ENCODE data around the gene MTFR1L. TPM values are rescaled to one million over a fixed set of nuclear protein-coding genes. Genes with fewer than 3 reads are reported as not detected.
"Not testable (repeated sequence)": the region's sequence is repeated elsewhere in the genome, so short reads cannot be mapped to it uniquely, and the experiment has no call there.

Gene MTFR1L
- total and polyA plus RNA-seq, 2 donors from 2014 or later: 66.6 to 108 TPM

- no peaks in the 10 kb centered on the region for H3K27me3 ChIP-seq (ENCODE audit: control insufficient read depth, insufficient read depth, low read length)
- FAIRE-seq: peak; percentile 54
- TF ChIP-seq CTCF (IDR thresholded peaks at IDR 0.05; ENCODE audit: borderline replicate concordance, extremely low read depth, insufficient read depth): peak; percentile 50
- peaks cover 4 to 12% (median 11%) of the 10 kb centered on the region in 3 donors for H3K36me3 ChIP-seq (ENCODE audit: control insufficient read depth in 2 of 3, insufficient read depth in 3 of 3, low read length in 3 of 3)
- DNase-seq: peak in 2 of 5 donors; percentile 27 to 43
- no peaks in the 10 kb centered on the region for H3K9me3 ChIP-seq (ENCODE audit: control insufficient read depth in 2 of 3, insufficient read depth in 1 of 3, low read length in 3 of 3)
- no peak overlapping the region for H3K9ac ChIP-seq (ENCODE audit: low read length in 3 of 3)
- H3K27ac ChIP-seq (ENCODE audit: low read depth in 2 of 2, low read length in 2 of 2): no peak overlapping the region
- H3K4me3 ChIP-seq (ENCODE audit: low read length in 3 of 3): no peak overlapping the region
- intact Hi-C loops (cut with DNase I): no loop called here
- peaks cover 0 to 2% (median 0%) of the 10 kb centered on the region in 3 donors for H3K4me1 ChIP-seq (ENCODE audit: control insufficient read depth in 2 of 3, insufficient read depth in 2 of 3, low read depth in 1 of 3, low read length in 3 of 3)
Observed at GRCh38 chr1:25837262-25837875, 17.6 kb downstream of the MTFR1L start.

- H3K4me1 ChIP-seq (ENCODE audit: control insufficient read depth in 2 of 3, insufficient read depth in 2 of 3, low read depth in 1 of 3, low read length in 3 of 3); H3K27me3 ChIP-seq (ENCODE audit: control insufficient read depth, insufficient read depth, low read length); FAIRE-seq; H3K9me3 ChIP-seq (ENCODE audit: control insufficient read depth in 2 of 3, insufficient read depth in 1 of 3, low read length in 3 of 3); H3K9ac ChIP-seq (ENCODE audit: low read length in 3 of 3); H3K27ac ChIP-seq (ENCODE audit: low read depth in 2 of 2, low read length in 2 of 2); DNase-seq; H3K4me3 ChIP-seq (ENCODE audit: low read length in 3 of 3); intact Hi-C loops (cut with DNase I); H3K36me3 ChIP-seq (ENCODE audit: control insufficient read depth in 2 of 3, insufficient read depth in 3 of 3, low read length in 3 of 3): not testable (repeated sequence)
Observed at GRCh38 chr1:25839808-25840207, 20.1 kb downstream of the MTFR1L start.

GRCh38 chr1:25843483-25843882 lies 23.7 kb downstream of the MTFR1L start:
- FAIRE-seq (no peak), DNase-seq (no peak)
- Histone ChIP-seq H3K4me1 (ENCODE audit: control insufficient read depth in 2 of 3, insufficient read depth in 2 of 3, low read depth in 1 of 3, low read length in 3 of 3) (no peaks in the 10 kb centered on the region), H3K9ac (ENCODE audit: low read length in 3 of 3) (no peak overlapping the region), H3K9me3 (ENCODE audit: control insufficient read depth in 2 of 3, insufficient read depth in 1 of 3, low read length in 3 of 3) (no peaks in the 10 kb centered on the region), H3K36me3 (ENCODE audit: control insufficient read depth in 2 of 3, insufficient read depth in 3 of 3, low read length in 3 of 3) (no peaks in the 10 kb centered on the region), H3K27me3 (ENCODE audit: control insufficient read depth, insufficient read depth, low read length) (no peaks in the 10 kb centered on the region), H3K27ac (ENCODE audit: low read depth in 2 of 2, low read length in 2 of 2) (no peak overlapping the region), H3K4me3 (ENCODE audit: low read length in 3 of 3) (no peak overlapping the region)
- intact Hi-C loops (cut with DNase I): no loop called here
- TF ChIP-seq CTCF (IDR thresholded peaks at IDR 0.05; ENCODE audit: borderline replicate concordance, extremely low read depth, insufficient read depth): no peak

- H3K36me3 ChIP-seq (ENCODE audit: control insufficient read depth in 2 of 3, insufficient read depth in 3 of 3, low read length in 3 of 3): no peaks in the 10 kb centered on the region
- intact Hi-C loops (cut with DNase I): no loop called here
- no peaks in the 10 kb centered on the region for H3K9me3 ChIP-seq (ENCODE audit: control insufficient read depth in 2 of 3, insufficient read depth in 1 of 3, low read length in 3 of 3)
- H3K27ac ChIP-seq (ENCODE audit: low read depth in 2 of 2, low read length in 2 of 2): no peak overlapping the region
- FAIRE-seq: no peak
- no peak for TF ChIP-seq CTCF (IDR thresholded peaks at IDR 0.05; ENCODE audit: borderline replicate concordance, extremely low read depth, insufficient read depth)
- H3K4me1 ChIP-seq (ENCODE audit: control insufficient read depth in 2 of 3, insufficient read depth in 2 of 3, low read depth in 1 of 3, low read length in 3 of 3): no peaks in the 10 kb centered on the region
- H3K4me3 ChIP-seq (ENCODE audit: low read length in 3 of 3): no peak overlapping the region
- peak in 2 of 5 donors; percentile 36 to 38 for DNase-seq
- no peaks in the 10 kb centered on the region for H3K27me3 ChIP-seq (ENCODE audit: control insufficient read depth, insufficient read depth, low read length)
- H3K9ac ChIP-seq (ENCODE audit: low read length in 3 of 3): no peak overlapping the region
Observed at GRCh38 chr1:25844536-25845337, 25.0 kb downstream of the MTFR1L start.

All from kidney (tissue), 14 donors.